ENCODE measurements around the gene PTPRR. TPM values are rescaled to one million over a fixed set of nuclear protein-coding genes. Genes with fewer than 3 reads are reported as not detected.

PTPRR gene
- total RNA-seq, 2 donors from 2014 or later = 0.37 to 0.51 TPM

GRCh38 chr12:70756118-70756517 is 164.4 kb downstream of the PTPRR start:
- no peaks in the 10 kb centered on the region for H3K36me3 ChIP-seq
- no peak for DNase-seq (ENCODE audit: low spot score)
- TF ChIP-seq, protein P1, sequence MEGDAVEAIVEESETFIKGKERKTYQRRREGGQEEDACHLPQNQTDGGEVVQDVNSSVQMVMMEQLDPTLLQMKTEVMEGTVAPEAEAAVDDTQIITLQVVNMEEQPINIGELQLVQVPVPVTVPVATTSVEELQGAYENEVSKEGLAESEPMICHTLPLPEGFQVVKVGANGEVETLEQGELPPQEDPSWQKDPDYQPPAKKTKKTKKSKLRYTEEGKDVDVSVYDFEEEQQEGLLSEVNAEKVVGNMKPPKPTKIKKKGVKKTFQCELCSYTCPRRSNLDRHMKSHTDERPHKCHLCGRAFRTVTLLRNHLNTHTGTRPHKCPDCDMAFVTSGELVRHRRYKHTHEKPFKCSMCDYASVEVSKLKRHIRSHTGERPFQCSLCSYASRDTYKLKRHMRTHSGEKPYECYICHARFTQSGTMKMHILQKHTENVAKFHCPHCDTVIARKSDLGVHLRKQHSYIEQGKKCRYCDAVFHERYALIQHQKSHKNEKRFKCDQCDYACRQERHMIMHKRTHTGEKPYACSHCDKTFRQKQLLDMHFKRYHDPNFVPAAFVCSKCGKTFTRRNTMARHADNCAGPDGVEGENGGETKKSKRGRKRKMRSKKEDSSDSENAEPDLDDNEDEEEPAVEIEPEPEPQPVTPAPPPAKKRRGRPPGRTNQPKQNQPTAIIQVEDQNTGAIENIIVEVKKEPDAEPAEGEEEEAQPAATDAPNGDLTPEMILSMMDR (IDR thresholded peaks at IDR 0.05) = no peak
- H3K4me3 ChIP-seq = no peak overlapping the region
- H3K4me1 ChIP-seq = no peaks in the 10 kb centered on the region
- no peaks in the 10 kb centered on the region for H3K27me3 ChIP-seq
- no peaks in the 10 kb centered on the region for H3K9me3 ChIP-seq
- no peak overlapping the region for H3K27ac ChIP-seq

GRCh38 chr12:70754330-70754741 is 166.2 kb downstream of the PTPRR start:
- Histone ChIP-seq H3K4me1 (no peaks in the 10 kb centered on the region), H3K27me3 (no peaks in the 10 kb centered on the region), H3K4me3 (no peak overlapping the region), H3K36me3 (no peaks in the 10 kb centered on the region), H3K27ac (no peak overlapping the region), H3K9me3 (no peaks in the 10 kb centered on the region)
- TF ChIP-seq, protein P1 (IDR thresholded peaks at IDR 0.05) = no peak
- no peak for DNase-seq (ENCODE audit: low spot score)

DNA sequence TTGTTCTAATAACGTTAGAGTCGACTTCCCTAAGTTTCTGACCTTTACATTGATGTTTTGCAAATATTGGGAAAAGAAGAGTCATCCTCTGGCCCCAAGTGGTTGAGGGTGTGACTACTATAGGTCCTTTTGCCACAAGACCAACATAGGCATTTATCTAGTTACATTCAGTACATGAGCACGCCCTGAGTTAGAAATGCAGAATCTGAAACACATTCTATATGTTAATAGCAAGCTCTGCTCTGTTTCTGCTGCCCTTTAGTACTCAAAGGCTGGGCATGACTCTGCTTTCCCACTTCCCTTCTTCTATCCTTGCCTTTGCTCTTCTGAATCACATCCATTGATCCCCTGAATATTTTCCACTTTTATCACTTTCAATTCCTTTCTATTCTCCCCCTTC is 168.2 kb downstream of the PTPRR start:
- TF ChIP-seq, protein P1 (IDR thresholded peaks at IDR 0.05) = no peak
- H3K27me3 ChIP-seq = no peaks in the 10 kb centered on the region
- no peak for DNase-seq (ENCODE audit: low spot score)

GRCh38 chr12:70749931-70750330 is 170.6 kb downstream of the PTPRR start:
- Histone ChIP-seq H3K27me3 (no peaks in the 10 kb centered on the region), H3K9me3 (no peaks in the 10 kb centered on the region), H3K36me3 (no peaks in the 10 kb centered on the region), H3K4me3 (no peak overlapping the region), H3K4me1 (no peaks in the 10 kb centered on the region), H3K27ac (no peak overlapping the region)
- TF ChIP-seq, protein P1 (IDR thresholded peaks at IDR 0.05) = no peak
- DNase-seq (ENCODE audit: low spot score) = no peak

More for the DNA sequence above, 168.2 kb downstream of the PTPRR start:
- no peak overlapping the region for H3K4me3 ChIP-seq
- no peaks in the 10 kb centered on the region for H3K9me3 ChIP-seq
- H3K4me1 ChIP-seq = no peaks in the 10 kb centered on the region
- no peaks in the 10 kb centered on the region for H3K36me3 ChIP-seq
- no peak overlapping the region for H3K27ac ChIP-seq

- H3K27me3 ChIP-seq = no peaks in the 10 kb centered on the region
- H3K9me3 ChIP-seq = no peaks in the 10 kb centered on the region
Measured at GRCh38 chr12:70748809-70749208, 171.7 kb downstream of the PTPRR start.

More at GRCh38 chr12:70748809-70749208, 171.7 kb downstream of the PTPRR start:
- Histone ChIP-seq H3K27ac (no peak overlapping the region), H3K4me1 (no peaks in the 10 kb centered on the region), H3K36me3 (no peaks in the 10 kb centered on the region), H3K4me3 (no peak overlapping the region)
- DNase-seq (ENCODE audit: low spot score) = no peak
- TF ChIP-seq, protein P1 (IDR thresholded peaks at IDR 0.05) = no peak

All from right atrium auricular region (tissue), 2 donors.